Urinary bladder (tissue), 4 donors: ENCODE measurements around the gene FMNL2. TPM values are rescaled to one million over a fixed set of nuclear protein-coding genes. Genes with fewer than 3 reads are reported as not detected.
A peak's percentile ranks its signal among the peaks of the same experiment; 100 is the strongest.

Experiments used
- DNase-seq: peaks from one replicate; pipeline ENCODE4 v3.0.0-alpha.2; 2015; ENCODE audit errors: extremely low spot score
- H3K27ac ChIP-seq: one replicate; pipeline ENCODE4 v1.5.1; 2013; ENCODE audit warnings: low read depth, mild to moderate bottlenecking, moderate library complexity
- H3K36me3 ChIP-seq: one replicate; pipeline ENCODE4 v1.6.1; 2013; ENCODE audit warnings: mild to moderate bottlenecking, moderate library complexity; ENCODE audit not compliant: insufficient read depth
- H3K4me1 ChIP-seq: one replicate; pipeline ENCODE4 v1.6.1; 2013; ENCODE audit warnings: mild to moderate bottlenecking, moderate library complexity; ENCODE audit not compliant: insufficient read depth
- H3K4me3 ChIP-seq: one replicate; pipeline ENCODE4 v1.5.1; 2013; ENCODE audit warnings: low read depth, low read length
- WGBS: extraction: QIAGEN DNeasy Blood & Tissue Kit; methylation state at CpG from one replicate; pipeline ENCODE4 v1.1.7; 2013; 5-methylcytosine and 5-hydroxymethylcytosine counted together
- polyA plus RNA-seq: library from polyadenylated mRNA; stranded (reverse); fragments of 200-250 nt; gene quantifications from one replicate; pipeline ENCODE4 v1.2.3, GENCODE V29; 2013
- total RNA-seq: library from RNA; depleted of rRNA; stranded (reverse); fragments of >200 nt; gene quantifications from one replicate; pipeline ENCODE4 v1.2.3, GENCODE V29; 2014
- donor health status: healthy with polysubstance abuse.
- donor health status: healthy.

FMNL2 gene
- total and polyA plus RNA-seq, 2 donors, result 27.7 to 77.6 TPM

DNA sequence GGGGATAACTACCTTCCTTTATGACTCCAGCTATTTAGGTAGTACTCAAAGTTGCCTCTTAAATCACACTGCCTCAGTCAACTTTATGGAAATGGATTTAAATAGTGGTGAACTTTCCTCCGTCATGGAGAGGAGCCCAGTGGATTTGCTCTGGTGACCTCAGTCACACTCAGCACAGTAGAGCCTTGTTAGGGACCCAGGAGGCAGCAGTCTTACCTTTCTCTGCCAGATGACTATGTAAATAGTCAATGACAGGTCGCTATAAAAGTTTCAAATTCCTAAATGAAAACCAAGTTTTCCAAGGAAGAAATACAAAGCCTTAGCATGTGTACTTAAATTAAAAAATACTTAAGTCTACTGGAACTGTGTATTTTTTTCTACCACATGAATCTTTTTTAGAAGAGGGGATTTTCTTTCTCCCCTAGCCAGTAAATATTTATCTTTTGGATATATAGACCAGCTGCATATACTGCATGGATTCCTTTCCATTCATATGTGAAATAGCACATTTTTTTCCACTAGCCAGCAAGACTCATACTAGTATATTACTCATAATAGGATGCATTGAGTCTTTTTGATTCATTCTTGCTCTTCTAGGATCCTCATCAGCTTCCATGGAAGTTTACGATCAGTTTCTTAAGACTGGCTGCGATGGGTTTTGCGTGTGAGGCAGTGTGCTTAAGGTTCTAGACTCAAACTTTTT lies 147.1 kb downstream of the FMNL2 start:
- WGBS, result 68% methylated on average over 5 of the region's 5 CpGs
- no peak for DNase-seq
- Histone ChIP-seq H3K4me3 (no peak overlapping the region), H3K4me1 (no peaks in the 10 kb centered on the region), H3K36me3 (no peaks in the 10 kb centered on the region), H3K27ac (no peak overlapping the region)

DNA sequence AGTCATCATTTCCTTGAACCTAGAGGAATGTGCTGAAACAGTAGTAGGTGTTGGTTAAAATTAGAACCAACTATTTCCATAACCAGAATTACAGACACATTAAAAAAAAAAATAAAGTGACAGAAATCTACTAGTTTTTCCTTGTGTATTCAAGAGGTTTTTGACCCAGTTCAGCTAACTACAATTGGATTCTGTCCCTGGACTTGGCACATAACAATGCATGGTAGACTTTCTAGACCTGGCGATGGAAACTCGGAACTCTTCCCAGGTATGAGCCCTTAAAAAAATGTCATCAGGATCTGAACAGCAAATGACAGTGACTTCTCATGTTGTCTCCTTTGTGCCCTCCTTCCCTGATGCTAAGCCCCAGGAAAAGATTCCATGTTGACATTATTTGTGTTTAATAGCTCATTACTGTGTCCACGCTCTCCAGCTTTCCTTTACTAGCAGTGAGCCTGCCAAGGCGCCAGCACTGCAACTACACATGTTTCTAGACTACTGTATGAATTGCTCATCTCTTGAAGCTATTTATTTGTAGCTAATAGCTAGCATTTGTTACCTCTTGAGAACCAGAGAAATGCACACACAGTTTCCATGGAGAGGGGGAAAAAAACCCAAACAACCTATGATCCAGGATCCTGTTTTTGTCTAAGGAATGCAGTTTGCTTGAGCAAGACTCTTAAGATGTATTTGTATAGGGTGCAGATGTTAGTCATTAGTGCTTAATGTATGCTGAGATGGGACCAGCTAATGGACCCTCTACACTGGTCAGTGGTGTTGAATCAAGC lies 148.5 kb downstream of the FMNL2 start:
- Histone ChIP-seq H3K36me3 (no peaks in the 10 kb centered on the region), H3K4me1 (no peaks in the 10 kb centered on the region), H3K4me3 (no peak overlapping the region), H3K27ac (no peak overlapping the region)
- 81% methylated on average over 4 of the region's 4 CpGs for WGBS
- no peak for DNase-seq

DNA sequence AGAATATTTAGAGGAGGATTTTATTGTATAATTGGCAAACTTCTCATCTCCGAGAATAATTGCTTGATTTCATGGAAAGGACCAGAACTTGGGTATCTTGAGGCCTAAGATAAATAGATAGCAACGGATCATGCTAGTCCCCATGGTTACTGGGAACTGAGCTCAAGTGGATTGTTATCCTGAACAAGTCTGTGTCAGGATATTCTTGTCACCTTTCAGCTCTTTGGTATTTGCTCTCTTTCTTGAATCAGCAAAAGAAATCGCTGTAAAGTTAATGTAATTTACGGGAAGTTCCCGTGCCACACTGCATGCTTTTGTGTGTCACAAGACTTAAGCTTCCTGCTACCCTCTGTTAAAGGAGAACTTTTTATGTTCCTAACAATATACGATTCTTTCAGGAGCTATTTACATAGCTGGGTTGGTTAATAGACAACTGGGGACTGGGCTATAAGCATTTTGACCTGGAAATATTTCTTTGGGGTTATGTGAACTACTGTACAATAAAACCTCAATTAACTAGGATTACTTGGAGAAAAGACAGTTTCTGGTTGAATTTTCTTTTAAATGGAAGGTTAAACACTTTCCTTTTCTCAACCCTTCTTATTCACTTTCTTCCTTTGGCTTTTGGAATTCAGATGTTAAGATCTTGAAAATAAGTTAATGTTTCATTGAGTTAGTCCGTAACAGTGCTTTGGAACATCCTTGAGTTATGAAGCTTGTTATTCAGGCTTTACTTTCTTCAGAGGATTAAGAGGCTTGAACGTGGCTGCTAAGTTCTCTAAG lies 151.2 kb downstream of the FMNL2 start:
- Histone ChIP-seq H3K4me1 (peaks cover 2% of the 10 kb centered on the region), H3K27ac (no peak overlapping the region), H3K4me3 (no peak overlapping the region), H3K36me3 (no peaks in the 10 kb centered on the region)
- no peak for DNase-seq
- WGBS, result 36% methylated on average over 8 of the region's 8 CpGs

DNA sequence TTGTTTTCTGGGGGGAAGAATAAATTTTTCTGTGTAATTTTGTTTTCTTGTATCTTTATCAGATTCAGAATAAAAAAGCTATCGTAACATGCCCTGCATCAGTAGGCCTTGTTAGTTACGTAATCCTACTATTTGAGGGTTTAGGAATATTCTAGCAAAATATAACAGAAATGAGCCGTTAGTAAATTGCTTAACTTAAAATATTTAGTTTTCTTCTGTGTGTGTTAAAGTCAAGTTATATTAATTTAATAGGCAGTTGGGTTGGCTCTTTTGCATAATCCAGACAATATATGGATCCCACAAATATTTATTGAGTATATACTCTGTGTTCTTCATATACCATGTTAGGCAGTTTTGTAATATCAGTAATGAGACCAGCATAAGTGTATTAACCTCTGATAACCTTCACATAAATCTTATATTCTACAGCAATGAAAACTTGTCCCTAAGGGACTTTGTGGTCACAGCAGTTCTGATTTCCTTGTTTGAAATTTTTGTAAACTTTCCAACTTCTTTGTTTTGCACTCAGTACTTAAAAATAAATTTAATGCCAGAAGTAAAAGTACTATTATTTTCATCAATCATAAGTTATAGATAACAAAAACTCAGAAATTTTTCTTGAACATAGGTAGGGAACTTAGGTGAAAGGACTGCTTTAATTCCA lies 151.9 kb downstream of the FMNL2 start:
- H3K4me3 ChIP-seq, result no peak overlapping the region
- H3K4me1 ChIP-seq, result peaks cover 3% of the 10 kb centered on the region
- H3K27ac ChIP-seq, result no peak overlapping the region
- DNase-seq, result no peak
- WGBS, result 80% methylated on average over 3 of the region's 3 CpGs
- no peaks in the 10 kb centered on the region for H3K36me3 ChIP-seq

DNA sequence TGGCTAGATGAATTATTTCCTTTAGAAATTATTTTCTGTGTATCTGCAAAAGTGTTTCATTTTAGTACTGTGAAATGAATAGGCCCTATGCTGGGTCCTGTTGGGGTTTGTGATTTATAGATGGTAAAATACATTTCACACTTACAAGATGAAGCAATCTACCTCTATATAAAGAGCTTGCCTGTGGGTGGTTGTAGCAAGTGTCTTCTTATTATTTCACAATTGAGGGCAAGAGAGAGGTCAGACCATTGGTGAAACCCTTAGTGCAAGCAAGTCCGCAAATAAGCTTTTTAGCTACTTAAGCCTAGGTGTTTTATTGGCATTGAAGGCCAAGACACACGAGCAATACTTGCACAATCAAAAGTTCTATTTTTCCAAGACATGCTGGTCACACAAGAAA lies 153.1 kb downstream of the FMNL2 start:
- Histone ChIP-seq H3K4me3 (no peak overlapping the region), H3K27ac (no peak overlapping the region), H3K4me1 (peaks cover 3% of the 10 kb centered on the region), H3K36me3 (no peaks in the 10 kb centered on the region)
- WGBS, result 85% methylated on average over 2 of the region's 2 CpGs
- no peak for DNase-seq

DNA sequence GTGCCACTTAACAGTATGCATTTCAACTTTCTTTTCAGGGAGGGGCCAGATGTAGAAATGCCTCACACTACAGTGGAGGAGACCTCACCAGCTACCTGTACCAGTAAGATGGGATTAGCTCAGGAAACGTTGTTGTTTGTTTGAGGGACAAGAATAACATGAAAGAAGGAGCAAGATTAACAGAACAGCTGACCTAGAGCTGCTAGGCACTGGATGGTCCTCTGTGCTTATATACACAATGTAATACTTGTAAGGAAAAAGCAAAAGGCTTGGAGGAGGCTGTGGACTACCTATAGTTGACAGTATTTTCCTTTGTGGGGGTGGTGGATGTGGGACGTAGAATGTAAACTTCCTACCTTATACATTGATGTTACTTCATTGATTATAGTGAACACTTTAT lies 154.4 kb downstream of the FMNL2 start:
- Histone ChIP-seq H3K27ac (no peak overlapping the region), H3K4me3 (no peak overlapping the region), H3K4me1 (peaks cover 3% of the 10 kb centered on the region), H3K36me3 (no peaks in the 10 kb centered on the region)
- WGBS, result 56% methylated on average over 2 of the region's 2 CpGs
- no peak for DNase-seq

DNA sequence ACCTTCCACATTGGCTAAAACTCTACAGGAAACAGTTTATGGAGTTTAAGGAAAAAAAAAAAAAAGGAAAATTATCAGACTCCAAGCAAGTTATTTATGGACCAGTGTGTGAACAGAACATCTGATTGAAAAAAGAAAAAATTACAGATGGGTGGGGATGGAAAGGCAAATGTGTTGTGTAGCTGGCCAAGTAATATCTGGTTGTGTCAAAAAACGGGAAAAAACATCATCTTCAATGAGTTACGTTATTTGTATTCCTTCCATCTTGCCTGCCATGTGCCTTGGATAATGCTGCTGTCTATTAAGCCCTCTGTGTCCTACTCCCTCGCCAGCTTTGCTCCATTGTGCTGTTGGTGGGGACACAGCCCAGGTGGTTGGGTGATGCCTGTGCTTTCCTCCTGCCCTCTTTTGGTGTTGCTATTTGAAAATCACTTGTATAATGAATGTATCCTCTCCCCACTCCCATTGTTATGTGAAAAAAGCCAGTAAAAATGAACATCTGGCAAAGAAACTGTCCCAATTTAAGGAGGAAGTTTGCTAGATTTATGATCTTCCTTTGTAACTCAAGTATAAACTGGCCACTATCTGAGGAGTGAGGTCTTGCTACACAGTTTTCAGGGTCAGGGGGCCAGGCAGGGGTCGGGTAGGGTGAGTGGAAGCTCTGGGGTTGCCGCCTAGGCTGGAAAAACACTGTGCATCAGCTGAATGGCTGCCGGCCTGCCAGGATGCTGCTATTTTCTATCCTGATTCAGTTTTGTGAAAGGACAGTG lies 155.9 kb downstream of the FMNL2 start:
- no peak for DNase-seq
- WGBS, result 28% methylated on average over 6 of the region's 6 CpGs
- peak overlapping the region; percentile 50 for H3K27ac ChIP-seq
- H3K36me3 ChIP-seq, result no peaks in the 10 kb centered on the region
- H3K4me3 ChIP-seq, result no peak overlapping the region
- H3K4me1 ChIP-seq, result peaks cover 3% of the 10 kb centered on the region

DNA sequence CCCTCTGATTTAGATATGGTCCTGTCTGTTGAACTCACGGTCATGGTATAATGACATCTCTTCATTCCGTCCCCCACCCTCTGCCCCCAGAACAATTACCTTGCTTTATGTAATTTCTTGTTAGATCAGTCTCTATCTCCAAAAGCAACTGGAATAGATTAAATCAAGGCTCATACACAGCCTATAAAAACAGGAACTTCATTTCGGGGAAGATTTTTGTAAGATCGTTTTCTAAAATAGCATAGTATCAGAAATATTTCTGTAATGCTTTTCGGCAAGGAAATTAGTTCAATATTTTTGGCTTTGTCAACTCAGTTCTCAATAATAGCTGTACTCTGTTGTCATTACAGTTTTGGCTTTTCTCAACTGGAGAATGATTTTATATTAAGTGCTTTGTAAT lies 157.2 kb downstream of the FMNL2 start:
- no peak overlapping the region for H3K27ac ChIP-seq
- 44% methylated on average over 5 of the region's 5 CpGs for WGBS
- DNase-seq, result no peak
- H3K36me3 ChIP-seq, result no peaks in the 10 kb centered on the region
- H3K4me1 ChIP-seq, result peaks cover 3% of the 10 kb centered on the region
- no peak overlapping the region for H3K4me3 ChIP-seq

DNA sequence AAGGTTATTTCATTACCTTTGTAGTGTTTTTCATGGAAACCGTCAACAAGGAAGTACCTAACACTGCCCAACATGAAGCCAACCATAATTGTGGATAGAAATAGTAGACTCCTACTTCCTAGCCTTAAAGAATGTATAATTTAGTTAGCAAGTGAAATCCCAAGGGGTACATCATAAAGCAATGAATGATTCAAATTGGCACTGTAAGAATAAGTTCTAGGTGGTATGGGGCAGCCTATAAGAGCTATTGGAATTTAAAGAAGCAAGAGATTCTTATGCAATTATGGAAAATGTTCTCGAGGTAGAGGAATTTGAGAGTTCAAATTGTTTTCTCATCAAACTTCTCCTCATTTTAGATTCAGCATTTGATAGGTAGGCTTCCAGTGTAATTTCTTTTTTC lies 157.9 kb downstream of the FMNL2 start:
- no peak for DNase-seq
- peaks cover 3% of the 10 kb centered on the region for H3K4me1 ChIP-seq
- WGBS, result 80% methylated on average over 2 of the region's 2 CpGs
- no peak overlapping the region for H3K4me3 ChIP-seq
- no peak overlapping the region for H3K27ac ChIP-seq
- H3K36me3 ChIP-seq, result no peaks in the 10 kb centered on the region

DNA sequence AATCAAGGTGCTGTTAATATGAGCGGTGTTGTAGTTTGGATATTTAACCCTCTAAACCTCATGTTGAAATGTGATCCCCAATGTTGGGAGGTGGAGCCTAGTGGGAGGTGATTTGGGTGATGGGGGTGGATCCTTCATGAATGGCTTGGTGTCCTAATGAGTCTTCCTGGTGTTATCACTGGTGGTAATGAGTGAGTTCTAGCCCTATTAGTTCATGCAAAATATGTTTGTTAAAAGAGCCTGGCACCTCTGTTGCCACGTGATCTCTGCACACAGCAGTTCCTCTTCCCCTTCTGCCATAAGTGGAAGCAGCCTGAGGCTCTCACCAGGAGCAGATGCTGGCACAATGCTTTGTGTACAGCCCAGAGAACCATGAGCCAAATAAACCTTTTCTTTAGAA lies 158.4 kb downstream of the FMNL2 start:
- H3K4me1 ChIP-seq, result peaks cover 3% of the 10 kb centered on the region
- 83% methylated on average over 2 of the region's 2 CpGs for WGBS
- DNase-seq, result no peak
- H3K27ac ChIP-seq, result no peak overlapping the region
- H3K4me3 ChIP-seq, result no peak overlapping the region
- H3K36me3 ChIP-seq, result no peaks in the 10 kb centered on the region

DNA sequence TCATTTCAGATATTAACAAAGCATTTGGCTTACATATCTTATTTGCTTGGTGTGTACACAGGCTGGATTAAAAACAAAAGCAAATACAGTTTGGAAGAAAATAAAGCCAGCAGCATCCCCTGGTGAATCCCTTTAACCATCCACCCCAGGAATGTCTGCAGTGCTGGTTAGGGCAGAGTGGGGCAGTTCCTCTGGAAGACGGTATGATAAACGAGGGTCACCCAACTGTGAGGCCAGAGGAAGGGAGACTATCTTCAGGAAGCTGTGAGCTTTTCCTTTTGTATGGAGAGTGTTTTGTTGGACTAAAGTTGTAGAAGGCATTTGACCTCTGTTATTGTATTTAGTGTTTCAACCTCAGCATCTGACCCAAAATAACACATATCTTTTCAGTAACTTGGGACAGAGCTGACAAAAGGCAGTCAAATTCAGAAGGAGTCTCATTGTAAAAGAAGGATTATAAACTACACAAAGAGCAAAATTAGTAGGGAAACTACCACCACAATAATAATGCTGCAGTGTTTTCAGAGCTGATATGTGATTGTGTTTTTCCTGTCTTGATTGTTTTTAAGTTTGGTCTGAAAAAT lies 159.1 kb downstream of the FMNL2 start:
- no peaks in the 10 kb centered on the region for H3K36me3 ChIP-seq
- 48% methylated on average over 2 of the region's 2 CpGs for WGBS
- no peak for DNase-seq
- no peak overlapping the region for H3K4me3 ChIP-seq
- peaks cover 3% of the 10 kb centered on the region for H3K4me1 ChIP-seq
- peak overlapping the region; percentile 2 for H3K27ac ChIP-seq

DNA sequence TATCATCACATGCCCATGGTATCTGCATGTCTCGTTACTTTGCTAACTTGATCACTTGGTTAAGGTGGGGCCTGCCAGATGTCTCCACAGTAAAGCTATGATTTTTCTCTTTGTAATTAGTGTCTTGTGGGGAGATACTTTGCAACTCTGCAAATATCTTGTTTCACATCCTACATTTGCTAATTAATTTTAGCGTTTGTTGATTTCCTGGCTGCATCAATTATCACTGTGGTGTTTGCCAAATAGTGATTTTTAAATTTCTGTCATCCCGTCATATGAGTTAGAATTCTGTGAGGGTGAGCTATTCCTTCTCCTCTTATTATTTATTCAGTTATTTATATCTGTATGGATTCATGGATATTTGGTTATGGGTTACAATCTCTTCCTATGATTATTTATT lies 161.4 kb downstream of the FMNL2 start:
- H3K36me3 ChIP-seq, result no peaks in the 10 kb centered on the region
- 94% methylated on average over 3 of the region's 3 CpGs for WGBS
- no peak overlapping the region for H3K27ac ChIP-seq
- no peak overlapping the region for H3K4me3 ChIP-seq
- no peak for DNase-seq
- H3K4me1 ChIP-seq, result peaks cover 2% of the 10 kb centered on the region
